HG02973 (cell line): ENCODE results near the gene KDM4B.

ENCODE experiments used
- ATAC-seq: cut with Tn5 transposase; IDR thresholded peaks from one replicate; pipeline ENCODE4 v1.9.1; 2021; ENCODE audit warnings: moderate library complexity; ENCODE audit not compliant: unreplicated experiment

KDM4B gene

DNA sequence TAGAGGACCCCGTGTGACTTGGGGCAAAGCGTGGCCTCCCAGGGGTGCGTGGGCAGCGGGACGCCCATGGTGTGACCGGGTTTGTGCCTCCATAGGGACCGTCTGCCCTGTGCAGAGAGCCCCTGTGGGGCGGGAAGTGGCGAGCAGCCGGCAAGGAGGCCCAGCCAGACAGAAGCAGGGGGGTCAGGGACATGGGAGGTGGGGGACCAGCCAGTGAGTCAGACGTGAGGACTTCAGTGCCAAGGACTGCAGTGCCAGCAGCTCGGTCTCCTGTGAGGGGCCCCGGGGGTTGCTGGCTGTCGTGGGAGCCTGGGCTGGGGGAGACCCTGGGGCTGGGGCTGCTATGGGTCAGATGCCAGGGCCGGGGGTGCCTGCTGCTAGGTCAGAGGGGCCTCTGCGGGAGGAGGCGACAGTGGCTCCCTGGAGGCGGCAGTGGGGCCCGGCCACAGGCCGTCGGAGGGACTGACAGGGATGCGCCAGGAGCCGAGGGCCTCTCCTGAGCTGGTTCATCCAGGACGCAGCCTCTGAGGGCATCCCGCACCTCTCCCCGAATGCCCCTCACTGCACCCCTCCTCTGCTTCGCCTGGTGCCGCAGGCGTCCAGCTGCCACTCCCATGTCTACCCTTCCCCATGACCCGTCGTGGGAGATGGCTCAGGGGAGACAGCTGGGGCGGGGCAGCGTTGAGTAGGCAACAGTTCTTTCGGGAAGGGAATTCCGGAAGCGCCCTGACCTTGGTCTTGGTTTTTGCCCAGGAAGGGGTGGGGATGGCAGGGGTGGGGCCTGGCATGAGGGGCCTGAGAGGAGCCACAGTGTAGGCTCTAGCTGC lies 80.0 kb downstream of the KDM4B start:
- no peak for ATAC-seq

DNA sequence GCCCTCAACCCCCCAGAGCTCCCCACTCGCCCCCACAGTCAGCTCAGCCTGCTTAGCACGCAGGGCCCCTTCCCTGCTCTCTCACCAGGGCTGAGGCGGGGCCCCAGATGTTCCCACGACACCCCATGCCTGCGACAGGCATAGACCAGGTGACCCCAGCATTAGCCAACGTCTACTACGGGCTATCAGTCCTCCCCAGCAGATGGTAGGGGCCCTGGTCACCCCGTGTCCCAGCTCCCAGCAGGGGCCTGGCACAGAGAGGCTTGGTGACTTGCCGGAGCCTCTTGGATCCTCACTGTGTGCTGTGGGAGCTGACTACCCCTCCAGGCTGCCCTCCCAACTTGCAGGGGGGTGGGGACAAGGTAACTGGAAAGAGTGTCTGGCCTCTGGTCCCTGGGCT lies 80.6 kb downstream of the KDM4B start:
- ATAC-seq, result no peak

DNA sequence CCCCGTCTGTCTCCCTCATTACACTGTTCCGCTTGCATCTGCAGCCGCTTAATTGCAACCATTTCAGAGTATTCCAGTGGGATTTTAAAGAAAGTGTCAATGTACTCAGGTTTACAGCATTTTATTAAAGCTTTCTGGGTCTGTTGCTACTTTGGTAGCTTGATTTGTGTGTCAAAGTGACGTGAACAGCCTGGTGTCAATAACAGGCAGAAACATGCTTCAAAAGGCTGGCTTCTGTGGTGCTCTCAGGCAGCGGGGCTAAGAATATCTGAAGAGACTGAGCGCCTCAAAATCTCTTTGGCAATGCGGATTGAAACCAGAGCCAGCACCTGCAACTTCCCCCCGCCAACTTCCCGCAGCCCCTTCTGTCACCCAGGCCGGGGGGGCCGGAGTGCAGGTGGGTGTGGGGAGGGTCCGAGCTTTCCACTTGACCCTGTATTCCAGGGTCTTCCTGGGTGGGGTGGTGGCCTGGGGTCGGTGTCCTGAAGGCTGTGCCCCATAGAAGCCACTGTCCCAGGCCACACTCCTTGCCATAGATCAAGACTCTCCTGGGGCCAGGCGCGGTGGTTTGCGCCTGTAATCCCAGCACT lies 81.2 kb downstream of the KDM4B start:
- ATAC-seq, result no peak

DNA sequence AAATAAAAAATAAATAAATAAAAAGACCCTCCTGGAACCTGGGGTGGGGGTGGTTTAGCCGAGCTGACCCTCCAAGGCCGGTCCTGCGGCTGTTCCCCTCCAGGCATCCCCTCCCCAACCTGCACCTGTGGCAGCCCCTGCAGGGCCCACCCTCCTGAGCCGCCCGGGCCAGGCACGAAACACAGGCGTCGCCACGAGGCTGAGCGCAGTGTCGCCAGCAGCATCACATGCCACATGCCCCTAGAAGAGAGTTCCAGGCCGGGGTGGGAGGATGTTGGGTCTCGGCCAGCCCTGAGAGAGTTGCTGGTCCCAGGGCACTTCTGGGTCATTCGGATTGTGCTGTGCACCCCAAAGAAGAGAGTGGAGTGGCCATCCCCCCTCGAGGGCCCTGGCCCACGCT lies 82.0 kb downstream of the KDM4B start:
- no peak for ATAC-seq

DNA sequence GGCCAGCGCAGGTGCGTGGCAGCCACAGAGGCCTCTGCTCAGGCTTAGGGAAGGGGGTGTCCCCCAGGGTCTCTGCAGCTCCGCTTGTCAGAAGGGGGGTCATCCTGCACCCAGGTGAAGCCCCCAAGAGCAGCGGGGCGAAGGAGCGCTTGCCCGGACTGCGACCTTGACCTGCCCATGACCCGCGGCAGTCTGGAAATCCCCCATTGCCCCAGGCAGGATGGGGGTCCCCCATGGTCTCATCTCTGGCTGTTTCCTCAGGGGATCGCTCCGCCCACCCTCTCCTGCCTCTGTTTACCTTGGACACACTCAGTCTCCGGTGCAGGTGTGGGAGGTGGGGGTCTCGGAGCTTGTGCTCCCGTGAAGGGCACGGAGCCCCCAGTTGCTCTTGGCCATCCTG lies 82.7 kb downstream of the KDM4B start:
- ATAC-seq, result no peak

DNA sequence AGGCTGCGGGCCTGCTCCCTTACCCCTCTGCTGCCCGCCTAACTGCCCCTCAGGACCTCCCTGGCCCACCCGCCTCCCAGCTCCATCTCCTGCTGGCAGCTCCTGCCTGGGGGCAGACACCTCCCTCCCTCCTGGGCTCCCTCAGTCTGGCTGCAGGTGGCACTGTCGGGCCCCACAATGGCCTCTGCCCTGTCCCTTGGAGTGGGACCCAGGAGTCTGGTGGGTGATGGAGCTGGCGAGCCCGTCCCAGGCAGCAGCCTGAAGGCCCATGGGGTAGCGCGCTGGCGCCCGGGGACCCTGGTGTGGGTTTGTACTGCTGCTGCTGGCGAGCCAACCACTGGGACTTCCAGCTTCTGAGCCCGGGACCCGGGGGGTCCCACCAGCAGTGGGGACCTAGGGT lies 83.6 kb downstream of the KDM4B start:
- no peak for ATAC-seq

DNA sequence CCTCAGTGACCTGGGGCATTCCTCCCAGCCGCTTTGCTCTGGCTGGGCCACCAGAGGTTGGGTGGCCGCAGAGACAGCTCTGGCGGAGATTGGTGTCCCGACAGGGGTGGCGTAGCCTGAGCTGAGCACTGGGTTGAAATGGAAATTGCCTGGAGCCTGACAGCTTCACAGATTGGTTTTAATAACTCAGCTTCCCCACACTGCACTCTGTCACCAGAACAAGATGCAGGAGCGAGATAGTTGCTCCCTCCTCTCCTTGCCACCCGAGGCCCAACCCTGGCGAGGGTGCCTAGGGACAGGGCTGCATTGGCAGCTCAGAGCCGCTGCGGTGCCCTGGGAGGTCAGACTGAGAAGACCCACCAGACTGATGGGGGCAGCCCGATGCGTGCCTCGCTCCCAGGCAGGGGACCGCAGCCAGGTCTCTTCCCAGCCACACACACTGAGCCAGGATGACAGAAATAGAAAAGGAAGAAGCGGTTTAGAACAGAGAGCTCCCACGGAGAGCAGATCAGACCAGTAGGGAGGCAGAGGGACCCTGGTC lies 84.1 kb downstream of the KDM4B start:
- no peak for ATAC-seq

DNA sequence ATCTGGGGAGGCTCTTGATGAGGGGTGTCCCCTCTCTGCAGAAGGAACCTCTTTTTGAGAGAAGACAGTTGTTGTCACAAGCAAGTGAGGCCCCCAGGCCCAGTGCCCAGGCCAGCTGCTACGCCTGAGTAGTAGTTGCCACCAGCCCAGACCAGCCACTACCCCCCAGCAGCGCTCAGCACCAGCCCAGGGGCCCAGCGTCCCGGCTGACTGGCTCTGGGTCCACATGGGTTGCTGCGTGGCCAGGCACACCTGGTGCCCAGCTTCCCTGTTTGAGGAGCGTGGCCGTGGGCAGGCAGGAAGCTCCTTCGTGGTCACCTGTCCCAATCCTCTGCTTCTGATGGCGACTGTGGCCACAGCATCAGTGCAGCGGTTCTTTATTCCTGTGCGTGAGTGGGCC lies 84.7 kb downstream of the KDM4B start:
- no peak for ATAC-seq

DNA sequence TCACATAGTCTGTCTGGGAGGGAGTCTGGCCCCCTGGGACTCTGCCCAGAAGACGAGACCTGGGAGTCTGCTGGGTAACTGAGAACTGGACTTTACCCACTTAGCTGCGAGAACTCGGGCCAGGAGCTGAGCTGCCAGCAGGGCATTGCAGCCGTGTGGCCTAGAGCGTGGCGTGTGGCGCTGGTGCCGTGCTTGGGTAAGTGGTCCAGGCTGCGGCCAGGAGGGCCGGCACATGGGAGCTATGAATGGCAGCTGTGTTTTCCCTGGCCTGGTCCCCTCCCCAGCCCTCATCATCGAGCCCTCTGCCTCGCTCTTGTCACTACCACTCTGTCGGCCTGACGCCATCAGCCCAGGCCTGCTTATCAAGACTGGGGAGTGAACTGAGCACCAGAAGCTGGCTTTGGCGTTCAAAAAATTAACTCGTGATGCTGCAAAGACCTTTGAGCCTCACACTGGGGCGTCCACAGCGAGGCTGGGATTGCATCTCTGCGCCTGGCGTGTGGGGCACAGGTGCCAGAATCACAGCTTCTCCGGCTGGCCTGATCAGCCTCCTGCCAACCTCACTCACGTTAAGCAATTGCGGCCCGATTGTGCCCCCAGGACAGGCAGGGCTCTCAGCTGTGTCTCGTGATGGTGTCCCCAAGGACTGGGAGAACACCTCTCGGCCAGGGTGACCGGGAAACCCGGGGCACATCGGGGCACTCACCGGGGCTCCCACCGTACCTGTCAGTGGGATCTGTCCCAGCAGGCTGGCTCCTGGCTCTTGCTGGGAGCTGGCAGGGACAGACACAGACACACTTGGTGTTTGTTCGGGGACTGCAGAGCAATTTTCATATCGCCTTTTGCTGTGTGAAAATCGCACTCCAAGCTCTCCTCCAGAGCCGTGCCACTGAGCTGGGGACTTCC lies 85.9 kb downstream of the KDM4B start:
- no peak for ATAC-seq

DNA sequence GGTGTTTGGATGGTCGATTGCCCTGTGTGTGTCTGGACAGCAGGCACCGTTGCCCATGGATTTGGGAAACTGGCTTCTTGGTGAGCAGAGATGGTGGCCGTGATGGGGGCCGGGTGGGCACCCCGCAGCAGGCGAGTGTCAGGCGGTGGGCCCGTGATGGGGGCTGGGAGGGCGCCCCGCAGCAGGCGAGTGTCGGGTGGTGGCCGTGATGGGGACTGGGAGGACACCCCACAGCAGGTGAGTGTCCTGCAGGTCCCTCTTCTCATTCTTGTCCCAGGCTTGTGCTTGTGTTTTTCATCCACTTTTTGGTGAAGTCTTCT lies 86.5 kb downstream of the KDM4B start:
- ATAC-seq, result no peak

DNA sequence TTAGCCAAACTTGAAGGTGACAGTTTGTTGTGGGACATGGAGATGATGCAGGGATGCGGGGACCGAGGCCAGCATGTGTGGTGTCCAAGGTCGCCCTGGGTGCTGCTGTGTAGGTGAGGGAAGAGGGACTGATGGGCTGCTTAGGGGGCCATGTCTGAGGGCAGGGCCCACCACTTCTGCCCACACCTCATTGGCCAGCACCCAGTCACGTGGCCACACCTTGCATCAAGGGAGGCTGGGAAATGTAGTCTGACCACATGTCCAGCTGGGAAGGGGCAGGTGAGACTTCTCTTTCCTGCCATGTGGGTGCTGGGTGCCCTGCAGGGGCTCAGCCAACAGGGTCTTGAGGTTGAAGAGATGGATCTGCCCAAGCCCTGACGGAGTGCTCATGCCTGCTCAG lies 88.9 kb downstream of the KDM4B start:
- ATAC-seq, result no peak

DNA sequence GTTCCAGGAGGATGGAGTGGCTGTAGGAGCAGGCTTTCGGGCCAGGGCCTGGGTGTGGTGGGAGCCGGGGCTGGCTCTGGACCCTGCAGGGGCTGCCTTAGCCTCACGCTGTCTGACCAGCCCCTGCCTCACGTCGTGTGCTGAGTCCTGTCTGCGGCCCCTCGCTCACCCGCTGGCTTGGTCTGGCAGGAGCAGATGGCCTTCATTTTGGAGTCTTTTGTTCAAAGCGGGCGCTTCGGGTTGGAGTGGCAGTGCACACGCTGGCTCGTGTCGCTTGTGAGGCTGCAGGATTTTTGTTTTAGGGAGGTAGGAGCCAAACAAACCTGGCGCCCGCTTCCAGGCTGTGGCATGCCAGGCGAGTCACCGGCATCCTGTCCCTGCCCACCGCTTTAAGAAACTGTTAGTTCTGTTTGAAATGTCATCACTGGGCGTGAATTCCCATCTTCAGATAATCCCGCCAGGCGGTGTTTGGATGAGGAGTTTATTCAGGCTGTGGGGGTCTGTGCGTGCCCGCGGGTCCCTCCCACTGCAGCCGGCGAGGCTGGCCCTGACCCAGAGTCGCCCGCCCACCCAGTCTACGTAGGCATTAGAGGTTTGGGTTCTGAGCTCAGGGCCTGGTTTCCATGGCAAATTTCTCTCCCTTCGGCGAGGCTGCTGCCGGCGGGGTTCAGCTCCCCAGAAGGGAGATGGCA lies 89.8 kb downstream of the KDM4B start:
- no peak for ATAC-seq

DNA sequence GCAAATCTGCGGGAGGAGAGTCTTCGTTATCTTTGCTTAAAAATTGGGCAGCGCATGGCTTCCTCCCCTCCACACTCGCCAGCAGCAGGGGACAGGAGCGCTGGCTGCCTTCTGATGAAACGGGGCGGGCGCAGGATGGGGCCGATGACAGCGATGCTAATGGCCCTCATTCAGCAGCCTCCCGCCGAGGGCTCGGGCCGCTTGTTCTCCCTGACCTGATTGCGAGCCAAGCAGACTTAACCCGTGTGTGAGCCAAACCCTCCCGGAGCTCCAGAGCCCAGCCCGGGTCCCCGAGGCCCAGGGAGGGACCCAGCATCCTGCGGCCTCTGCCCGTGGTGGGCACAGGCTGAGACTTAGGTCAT lies 90.3 kb downstream of the KDM4B start:
- no peak for ATAC-seq

DNA sequence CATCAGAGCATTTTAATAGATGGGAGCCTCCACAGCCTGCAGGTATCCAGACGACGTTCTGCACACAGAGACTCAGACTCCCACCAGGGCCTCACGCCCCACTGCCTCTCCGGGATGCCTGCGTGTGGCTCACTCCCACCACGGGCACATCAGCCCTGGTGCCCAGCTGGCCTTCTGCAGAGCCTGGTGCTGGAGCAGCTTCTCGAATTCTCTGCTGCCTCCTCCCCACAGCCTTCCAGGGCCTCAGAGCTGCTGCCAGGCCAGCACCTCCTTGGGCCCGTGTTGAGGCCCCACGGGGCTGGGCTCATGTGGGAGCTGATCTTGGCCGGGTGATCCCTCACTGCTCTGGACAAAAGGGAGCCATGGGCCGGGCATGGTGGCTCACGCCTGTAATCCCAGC lies 90.9 kb downstream of the KDM4B start:
- ATAC-seq, result no peak

DNA sequence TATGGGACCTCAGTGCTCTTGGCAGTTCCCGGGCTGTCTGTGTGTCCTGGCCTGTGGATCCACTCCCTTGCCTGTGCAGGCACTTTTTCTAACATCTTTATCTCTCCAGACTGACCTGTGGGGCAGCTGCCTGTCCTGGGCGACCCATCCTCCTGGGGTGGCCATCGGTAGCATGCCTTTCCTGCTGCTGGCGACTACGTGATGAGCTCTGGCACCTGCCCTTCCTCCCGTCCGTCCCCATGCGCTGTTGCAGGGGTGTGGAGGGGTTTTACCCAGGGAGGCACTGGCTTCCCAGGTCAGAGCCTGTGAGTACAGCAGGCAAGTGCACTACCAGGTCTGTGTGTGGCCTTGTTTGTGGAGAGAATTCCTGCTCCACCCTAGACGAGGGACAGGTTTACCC lies 93.3 kb downstream of the KDM4B start:
- ATAC-seq, result no peak

DNA sequence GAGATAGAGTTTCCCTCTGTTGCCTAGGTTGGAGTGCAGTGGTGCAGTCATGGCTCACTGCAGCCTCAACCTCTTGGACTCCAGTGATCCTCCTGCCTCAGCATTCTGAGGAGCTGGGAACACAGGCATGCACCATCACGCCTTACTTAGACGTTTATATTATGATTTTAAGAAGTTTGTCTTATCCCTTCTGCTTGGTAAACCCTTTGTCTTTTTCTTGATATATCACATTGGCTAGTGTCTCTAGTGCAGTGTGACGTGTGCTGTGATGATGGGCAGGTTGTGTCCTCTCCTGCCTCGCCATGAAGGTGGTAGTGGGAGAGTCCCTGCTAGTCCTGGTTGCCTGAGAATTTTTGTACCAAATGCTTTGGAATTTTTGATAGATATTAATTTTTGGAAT lies 93.9 kb downstream of the KDM4B start:
- no peak for ATAC-seq

DNA sequence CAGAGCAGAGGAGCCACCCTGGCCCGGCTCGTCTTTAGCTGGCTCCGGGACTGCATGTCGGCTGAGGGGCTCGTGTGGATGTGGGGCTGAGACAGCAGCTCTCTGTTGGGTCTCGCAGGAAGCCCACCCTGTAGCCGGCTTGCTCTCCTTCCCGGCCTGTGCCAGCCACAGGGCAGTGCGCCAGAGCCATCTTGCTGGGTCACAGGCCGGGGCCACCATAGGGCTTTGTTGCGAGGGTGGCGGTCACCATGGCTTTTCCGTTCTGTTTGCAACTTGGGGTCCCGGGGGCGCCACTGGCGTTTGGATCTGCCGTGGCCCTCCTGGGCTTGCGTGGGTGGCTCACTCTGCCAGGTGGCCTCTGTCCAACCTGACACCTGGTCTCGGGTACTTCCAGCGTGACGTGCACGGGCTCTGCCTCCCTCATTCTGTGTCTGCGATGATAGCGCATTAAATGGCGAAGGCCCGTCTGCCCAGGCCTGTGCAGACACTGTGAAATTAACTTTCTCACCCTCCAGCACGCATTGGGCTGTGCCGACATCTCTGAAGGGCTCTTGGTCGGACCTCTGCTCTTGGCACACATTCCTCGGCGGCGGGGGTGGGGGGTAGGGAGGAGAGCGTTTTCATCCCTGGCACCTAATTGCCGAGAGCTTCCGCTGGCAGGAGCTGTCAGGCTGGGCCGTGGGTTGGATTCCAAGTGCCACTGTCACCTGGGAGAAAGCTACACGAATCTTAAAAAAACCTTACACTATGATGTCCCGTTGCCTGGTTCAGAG lies 95.1 kb downstream of the KDM4B start:
- ATAC-seq, result no peak

DNA sequence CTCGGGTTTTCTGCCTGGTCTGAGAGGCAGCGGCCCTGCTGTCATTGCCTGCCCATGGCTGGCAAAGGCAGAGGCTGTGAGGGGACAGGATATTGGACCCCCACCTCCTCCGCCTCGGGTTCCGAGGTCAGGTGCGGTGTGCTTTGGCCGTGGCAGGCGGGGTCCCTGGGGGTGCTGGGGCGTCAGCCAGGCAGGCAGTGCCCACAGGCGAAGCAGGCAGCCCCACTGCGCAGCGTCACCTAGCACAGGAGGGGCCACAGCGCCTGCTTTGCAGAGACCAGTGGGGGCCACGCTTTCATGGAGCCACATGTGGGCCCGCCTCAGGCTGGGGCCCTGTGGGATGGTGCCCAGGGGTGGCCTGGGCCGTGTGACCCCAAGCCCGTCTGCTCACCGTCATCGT lies 96.0 kb downstream of the KDM4B start:
- no peak for ATAC-seq

DNA sequence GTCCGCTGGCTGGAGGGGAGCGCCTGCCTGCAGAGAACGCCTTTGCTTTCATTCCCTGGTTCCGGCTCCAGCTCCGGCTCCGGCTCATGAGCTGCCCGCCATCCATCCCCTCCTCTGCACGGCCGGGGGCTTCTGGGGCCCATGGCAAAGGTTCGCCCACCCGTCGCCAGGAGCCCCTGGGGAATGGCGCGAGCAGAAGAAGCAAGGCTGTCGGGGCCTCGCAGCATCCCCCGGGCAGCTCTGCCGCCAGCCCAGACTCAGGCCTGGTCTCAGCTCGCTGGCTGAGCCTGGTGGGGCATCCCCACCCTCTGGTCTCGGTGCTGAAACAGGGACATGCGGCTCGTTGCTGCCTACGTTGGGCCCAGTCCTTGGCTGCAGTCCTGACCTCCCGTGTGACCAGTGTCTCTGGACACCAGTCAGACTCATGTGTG lies 96.8 kb downstream of the KDM4B start:
- ATAC-seq, result no peak

DNA sequence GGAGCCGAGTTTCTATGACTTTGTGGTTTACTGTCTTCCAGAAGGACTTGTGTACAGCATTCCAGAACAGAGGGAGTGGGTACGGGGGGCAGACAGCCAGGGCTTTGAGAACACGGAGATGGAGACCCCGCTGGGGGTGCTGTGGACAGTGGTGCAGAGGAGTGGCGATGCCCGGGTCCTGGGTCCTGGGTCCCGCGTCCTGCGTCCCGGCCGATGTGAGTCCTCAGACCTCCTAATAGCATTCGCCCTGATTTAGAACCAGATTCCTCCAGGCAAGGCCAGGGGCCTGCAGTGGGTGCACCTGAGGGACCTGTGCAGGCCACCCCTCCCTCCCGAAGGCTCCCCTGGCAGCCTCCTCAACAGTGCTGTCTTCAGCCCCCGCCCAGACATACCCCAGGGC lies 97.9 kb downstream of the KDM4B start:
- ATAC-seq, result no peak
